ENCODE measurements around the gene C19orf73. TPM values are rescaled to one million over a fixed set of nuclear protein-coding genes. Genes with fewer than 3 reads are reported as not detected.

The C19orf73 gene
- total and polyA plus RNA-seq, 9 of the 15 experiments (the other 6 are each of a cell fraction or from before 2014, with no cell fraction given): 0.08 to 7.4 (median 1.4) TPM

- no peak for TF ChIP-seq FOXM1 (IDR thresholded peaks at IDR 0.05; ENCODE audit: low read depth)
- peak; percentile 85; the same call in 1 of the 2 replicates for TF ChIP-seq FOXM1 (CRISPR knock-in tag; IDR thresholded peaks at IDR 0.05; ENCODE audit: low read depth)
- 0 out of 2 replicates have a peak, but pooled peaks have one; percentile 3 for TF ChIP-seq DPF2 (IDR thresholded peaks at IDR 0.05)
- TF ChIP-seq ZNF3 (CRISPR knock-in tag; IDR thresholded peaks at IDR 0.05): no peak
- no peak for TF ChIP-seq TAF7 (tag; IDR thresholded peaks at IDR 0.05)
- TF ChIP-seq, protein P1, sequence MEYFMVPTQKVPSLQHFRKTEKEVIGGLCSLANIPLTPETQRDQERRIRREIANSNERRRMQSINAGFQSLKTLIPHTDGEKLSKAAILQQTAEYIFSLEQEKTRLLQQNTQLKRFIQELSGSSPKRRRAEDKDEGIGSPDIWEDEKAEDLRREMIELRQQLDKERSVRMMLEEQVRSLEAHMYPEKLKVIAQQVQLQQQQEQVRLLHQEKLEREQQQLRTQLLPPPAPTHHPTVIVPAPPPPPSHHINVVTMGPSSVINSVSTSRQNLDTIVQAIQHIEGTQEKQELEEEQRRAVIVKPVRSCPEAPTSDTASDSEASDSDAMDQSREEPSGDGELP (CRISPR knock-in tag; IDR thresholded peaks at IDR 0.05; ENCODE audit: borderline replicate concordance): peak; percentile 91
- peak; percentile 77 for TF ChIP-seq HDAC8 (tag; IDR thresholded peaks at IDR 0.05)
- TF ChIP-seq ZNF518B (CRISPR knock-in tag; IDR thresholded peaks at IDR 0.05): no peak
- no peak for TF ChIP-seq TEAD2 (tag; IDR thresholded peaks at IDR 0.05)
- peak; percentile 57; the same call in 1 of the 2 replicates for TF ChIP-seq ZNF263 (CRISPR knock-in tag; IDR thresholded peaks at IDR 0.05; ENCODE audit: borderline replicate concordance)
- no peak for TF ChIP-seq ZNF24 (IDR thresholded peaks at IDR 0.05)
- TF ChIP-seq TOE1 (IDR thresholded peaks at IDR 0.05; ENCODE audit: borderline replicate concordance): 0 out of 2 replicates have a peak, but pooled peaks have one; percentile 10
- TF ChIP-seq TOE1 (CRISPR knock-in tag; IDR thresholded peaks at IDR 0.05; ENCODE audit: borderline replicate concordance, low read depth): no peak
- no peak; the same call in 1 of the 2 replicates for TF ChIP-seq CBFA2T3 (IDR thresholded peaks at IDR 0.05)
- TF ChIP-seq, protein P2, sequence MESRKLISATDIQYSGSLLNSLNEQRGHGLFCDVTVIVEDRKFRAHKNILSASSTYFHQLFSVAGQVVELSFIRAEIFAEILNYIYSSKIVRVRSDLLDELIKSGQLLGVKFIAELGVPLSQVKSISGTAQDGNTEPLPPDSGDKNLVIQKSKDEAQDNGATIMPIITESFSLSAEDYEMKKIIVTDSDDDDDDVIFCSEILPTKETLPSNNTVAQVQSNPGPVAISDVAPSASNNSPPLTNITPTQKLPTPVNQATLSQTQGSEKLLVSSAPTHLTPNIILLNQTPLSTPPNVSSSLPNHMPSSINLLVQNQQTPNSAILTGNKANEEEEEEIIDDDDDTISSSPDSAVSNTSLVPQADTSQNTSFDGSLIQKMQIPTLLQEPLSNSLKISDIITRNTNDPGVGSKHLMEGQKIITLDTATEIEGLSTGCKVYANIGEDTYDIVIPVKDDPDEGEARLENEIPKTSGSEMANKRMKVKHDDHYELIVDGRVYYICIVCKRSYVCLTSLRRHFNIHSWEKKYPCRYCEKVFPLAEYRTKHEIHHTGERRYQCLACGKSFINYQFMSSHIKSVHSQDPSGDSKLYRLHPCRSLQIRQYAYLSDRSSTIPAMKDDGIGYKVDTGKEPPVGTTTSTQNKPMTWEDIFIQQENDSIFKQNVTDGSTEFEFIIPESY (CRISPR knock-in tag; IDR thresholded peaks at IDR 0.05): peak; percentile 77
- peak; percentile 75 for TF ChIP-seq CREM (IDR thresholded peaks at IDR 0.05; ENCODE audit: low read depth)
These were observed 9.0 kb upstream of the C19orf73 start (continued) for GRCh38 chr19:49127674-49128544.

Data from K562 (cell line).